GM23248 (cell line): Measurements from ENCODE around the gene WWOX.

ENCODE experiments used
- EZH2 ChIP-seq: fragments of 200-600 bp; sonication (generic); IDR thresholded peaks from 2 replicates; pipeline ENCODE4 v1.6.1; 2018; ENCODE audit warnings: antibody characterized with exemption, mild to moderate bottlenecking; ENCODE audit not compliant: insufficient read depth, poor library complexity, severe bottlenecking
- EZH2phosphoT487 ChIP-seq: fragments of 200-600 bp; sonication (generic); IDR thresholded peaks from 2 replicates; pipeline ENCODE4 v1.6.1; 2018; ENCODE audit warnings: antibody characterized with exemption, moderate library complexity, mild to moderate bottlenecking, low read depth; ENCODE audit not compliant: insufficient read depth

DNA sequence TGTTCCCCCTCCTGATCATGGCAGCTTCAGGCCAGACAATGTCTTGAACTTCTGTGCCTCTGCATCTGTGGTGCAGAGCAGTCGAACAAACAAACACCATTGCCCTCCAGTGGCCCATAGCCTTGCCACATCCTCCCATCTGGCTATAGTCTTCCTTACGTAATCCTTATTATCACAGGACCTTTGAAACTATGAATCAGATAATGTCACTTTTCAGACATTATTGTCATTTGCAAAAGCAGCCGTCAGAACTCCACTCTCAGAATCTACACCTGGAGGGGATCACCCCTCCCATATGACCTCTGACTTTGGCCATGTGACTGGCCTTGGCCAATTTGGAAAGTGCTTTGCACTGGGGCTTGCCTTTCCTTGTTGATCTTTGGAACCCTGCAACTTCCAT, 1113.8 kb downstream of the WWOX start:
- TF ChIP-seq EZH2phosphoT487 (no peak), EZH2 (no peak)
